Endothelial cell (in vitro differentiated cells): ENCODE results near the gene UGT1A4. TPM values are rescaled to one million over a fixed set of nuclear protein-coding genes. Genes with fewer than 3 reads are reported as not detected.

ENCODE experiments used
- DNase-seq: peaks from one replicate; pipeline ENCODE4 v3.0.0; 2021; ENCODE audit warnings: low spot score
- H3K27ac Mint-ChIP-seq: one replicate; pipeline ENCODE4 v1.8.0; 2021; ENCODE audit warnings: mixed read lengths, inconsistent platforms; ENCODE audit not compliant: unreplicated experiment
- H3K27me3 Mint-ChIP-seq: one replicate; pipeline ENCODE4 v1.8.0; 2021; ENCODE audit warnings: mild to moderate bottlenecking, moderate library complexity, mixed read lengths, inconsistent platforms; ENCODE audit not compliant: unreplicated experiment
- H3K36me3 Mint-ChIP-seq: one replicate; pipeline ENCODE4 v1.8.0; 2021; ENCODE audit warnings: mild to moderate bottlenecking, low read depth, mixed read lengths, inconsistent platforms; ENCODE audit not compliant: unreplicated experiment
- H3K4me1 Mint-ChIP-seq: one replicate; pipeline ENCODE4 v1.8.0; 2021; ENCODE audit warnings: mild to moderate bottlenecking, mixed read lengths, inconsistent platforms; ENCODE audit not compliant: unreplicated experiment
- H3K4me3 Mint-ChIP-seq: one replicate; pipeline ENCODE4 v1.8.0; 2021; ENCODE audit warnings: mild to moderate bottlenecking, mixed read lengths, inconsistent platforms; ENCODE audit not compliant: unreplicated experiment
- H3K9me3 Mint-ChIP-seq: one replicate; pipeline ENCODE4 v1.8.0; 2021; ENCODE audit warnings: mixed read lengths, inconsistent platforms; ENCODE audit not compliant: unreplicated experiment
- total RNA-seq: library from RNA; stranded (reverse); fragmentation: NEBNext Ultra II Directional; extraction: Animal tissue kit (Norgen Biotek cat#: 25700); gene quantifications from one replicate; pipeline ENCODE4 v1.2.1, GENCODE V29; 2021; ENCODE audit not compliant: unreplicated experiment
- TF ChIP-seq, protein P1 (sequence below): fragments of 200-600 bp; sonication (generic); IDR thresholded peaks from one replicate; pipeline ENCODE4 v1.5.0; 2021; ENCODE audit warnings: antibody characterized with exemption; ENCODE audit not compliant: unreplicated experiment

The UGT1A4 gene
- total RNA-seq, 1 donor from 2014 or later: not detected

GRCh38 chr2:233796254-233796653 lies 77.7 kb downstream of the UGT1A4 start:
- Mint-ChIP-seq H3K4me3 (no peak overlapping the region), H3K27me3 (peaks cover 16% of the 10 kb centered on the region), H3K9me3 (no peaks in the 10 kb centered on the region), H3K27ac (no peak overlapping the region), H3K4me1 (no peaks in the 10 kb centered on the region), H3K36me3 (peaks cover 5% of the 10 kb centered on the region)
- TF ChIP-seq, protein P1, sequence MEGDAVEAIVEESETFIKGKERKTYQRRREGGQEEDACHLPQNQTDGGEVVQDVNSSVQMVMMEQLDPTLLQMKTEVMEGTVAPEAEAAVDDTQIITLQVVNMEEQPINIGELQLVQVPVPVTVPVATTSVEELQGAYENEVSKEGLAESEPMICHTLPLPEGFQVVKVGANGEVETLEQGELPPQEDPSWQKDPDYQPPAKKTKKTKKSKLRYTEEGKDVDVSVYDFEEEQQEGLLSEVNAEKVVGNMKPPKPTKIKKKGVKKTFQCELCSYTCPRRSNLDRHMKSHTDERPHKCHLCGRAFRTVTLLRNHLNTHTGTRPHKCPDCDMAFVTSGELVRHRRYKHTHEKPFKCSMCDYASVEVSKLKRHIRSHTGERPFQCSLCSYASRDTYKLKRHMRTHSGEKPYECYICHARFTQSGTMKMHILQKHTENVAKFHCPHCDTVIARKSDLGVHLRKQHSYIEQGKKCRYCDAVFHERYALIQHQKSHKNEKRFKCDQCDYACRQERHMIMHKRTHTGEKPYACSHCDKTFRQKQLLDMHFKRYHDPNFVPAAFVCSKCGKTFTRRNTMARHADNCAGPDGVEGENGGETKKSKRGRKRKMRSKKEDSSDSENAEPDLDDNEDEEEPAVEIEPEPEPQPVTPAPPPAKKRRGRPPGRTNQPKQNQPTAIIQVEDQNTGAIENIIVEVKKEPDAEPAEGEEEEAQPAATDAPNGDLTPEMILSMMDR: no peak
- DNase-seq: no peak

DNA sequence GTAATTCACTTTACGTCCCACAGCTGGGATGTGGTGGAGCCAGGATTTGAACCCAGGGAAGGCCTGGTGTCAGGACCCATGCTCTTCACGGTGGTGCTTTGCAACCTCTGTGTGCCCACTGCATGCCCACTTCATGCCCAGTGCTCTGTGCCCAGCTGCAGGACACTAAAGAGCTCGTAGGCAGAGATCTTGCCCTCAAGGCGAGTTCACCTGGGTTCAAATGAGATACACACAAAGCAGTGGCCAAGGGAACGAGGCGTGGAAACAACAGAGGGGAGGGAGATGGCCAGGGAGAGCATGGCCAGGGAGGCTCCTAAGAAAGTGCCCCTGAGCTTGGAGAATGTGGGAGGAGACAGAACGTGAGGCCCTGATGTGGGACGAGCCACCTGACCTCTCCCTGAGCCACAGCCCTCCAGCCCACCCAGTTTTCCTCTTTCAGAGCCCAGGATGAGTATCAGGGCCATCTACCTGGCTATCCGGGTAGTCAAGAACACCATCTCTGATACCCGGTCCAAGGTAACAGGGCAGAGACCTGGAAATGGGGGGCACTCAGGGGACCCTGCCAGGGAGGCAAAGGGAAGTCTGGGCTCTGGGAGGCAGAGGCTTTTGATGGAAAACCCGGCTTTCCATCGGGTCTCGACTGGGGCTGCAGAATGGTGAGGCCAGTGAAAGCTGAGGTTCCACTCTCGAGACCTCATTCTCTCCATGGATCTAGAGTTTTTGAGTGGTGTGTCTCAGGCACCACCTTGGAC lies 80.0 kb downstream of the UGT1A4 start:
- H3K27ac Mint-ChIP-seq: peak overlapping the region; percentile 44
- peaks cover 14% of the 10 kb centered on the region for H3K27me3 Mint-ChIP-seq
- TF ChIP-seq, protein P1: no peak
- no peaks in the 10 kb centered on the region for H3K36me3 Mint-ChIP-seq
- H3K9me3 Mint-ChIP-seq: no peaks in the 10 kb centered on the region
- no peak overlapping the region for H3K4me3 Mint-ChIP-seq
- no peak for DNase-seq
- no peaks in the 10 kb centered on the region for H3K4me1 Mint-ChIP-seq

GRCh38 chr2:233799087-233799665 lies 80.6 kb downstream of the UGT1A4 start:
- Mint-ChIP-seq H3K4me3 (no peak overlapping the region), H3K36me3 (no peaks in the 10 kb centered on the region), H3K27me3 (peaks cover 14% of the 10 kb centered on the region), H3K9me3 (no peaks in the 10 kb centered on the region), H3K4me1 (no peaks in the 10 kb centered on the region), H3K27ac (no peak overlapping the region)
- TF ChIP-seq, protein P1: no peak
- DNase-seq: no peak

DNA sequence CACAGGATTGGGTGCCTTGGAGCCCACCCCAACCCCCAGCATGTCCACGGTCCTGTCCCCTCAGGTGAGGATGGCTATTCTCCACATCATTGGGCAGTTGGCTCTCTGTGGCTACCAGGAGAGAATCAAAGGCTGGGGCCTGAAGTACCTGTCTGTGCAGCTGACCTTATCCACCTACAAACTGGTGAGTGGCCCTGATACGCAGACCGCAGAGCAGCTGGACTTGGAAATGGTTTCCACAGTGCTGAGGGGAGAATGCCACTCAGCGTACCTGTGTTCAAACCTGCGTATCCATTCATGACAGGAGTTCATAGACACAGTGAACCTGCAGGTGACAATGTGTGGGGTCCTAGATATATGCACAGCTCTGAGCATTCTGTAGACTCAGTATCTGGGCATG lies 81.2 kb downstream of the UGT1A4 start:
- TF ChIP-seq, protein P1: no peak
- no peak overlapping the region for H3K4me3 Mint-ChIP-seq
- DNase-seq: no peak
- H3K9me3 Mint-ChIP-seq: no peaks in the 10 kb centered on the region
- H3K27me3 Mint-ChIP-seq: peaks cover 12% of the 10 kb centered on the region
- no peak overlapping the region for H3K27ac Mint-ChIP-seq
- no peaks in the 10 kb centered on the region for H3K36me3 Mint-ChIP-seq
- H3K4me1 Mint-ChIP-seq: no peaks in the 10 kb centered on the region

- Mint-ChIP-seq H3K4me3 (no peak overlapping the region), H3K4me1 (no peaks in the 10 kb centered on the region), H3K27me3 (peaks cover 11% of the 10 kb centered on the region), H3K27ac (no peak overlapping the region), H3K36me3 (no peaks in the 10 kb centered on the region), H3K9me3 (no peaks in the 10 kb centered on the region)
- TF ChIP-seq, protein P1: no peak
- no peak for DNase-seq
Measured at GRCh38 chr2:233800208-233800607, 81.7 kb downstream of the UGT1A4 start.
